HG02642 (cell line): ENCODE measurements around the gene SLC2A6.

Experiments used
- ATAC-seq: cut with Tn5 transposase; IDR thresholded peaks from one replicate; pipeline ENCODE4 v1.9.1; 2021; ENCODE audit warnings: mild to moderate bottlenecking; ENCODE audit not compliant: unreplicated experiment, poor library complexity

SLC2A6 gene

DNA sequence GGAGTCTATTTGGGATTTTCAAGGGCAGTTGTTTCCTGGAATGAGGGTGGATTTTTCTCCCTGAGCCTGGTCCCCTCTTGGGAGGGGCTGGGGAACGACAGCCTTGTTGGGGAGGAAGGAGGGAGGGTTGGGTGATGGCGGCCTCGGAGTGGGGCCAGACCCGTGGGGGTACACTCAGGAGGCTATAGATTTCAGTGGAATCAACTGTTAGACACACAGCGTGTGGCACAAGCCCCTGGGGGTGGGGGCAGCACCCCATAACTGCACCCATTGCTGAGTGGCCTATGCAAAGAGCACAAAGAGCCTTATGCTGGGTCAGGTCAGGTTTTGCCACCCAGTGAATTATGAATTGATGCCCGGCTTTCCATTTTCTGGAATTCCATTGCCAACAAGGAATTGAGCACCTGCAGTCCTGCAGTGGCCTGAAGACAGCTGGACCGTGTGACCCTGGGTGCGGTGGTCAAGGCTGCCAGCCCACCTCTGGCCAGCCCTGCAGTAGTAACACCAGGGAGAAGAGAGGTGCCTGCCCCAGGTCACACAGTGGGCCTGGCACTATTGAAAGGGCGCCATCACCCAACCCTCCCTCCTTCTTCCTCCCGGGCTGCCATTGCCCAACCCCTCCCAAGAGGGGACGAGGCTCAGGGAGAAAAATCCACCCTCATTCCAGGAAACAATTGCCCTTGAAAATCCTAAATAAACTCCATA, 37.5 kb upstream of the SLC2A6 start:
- no peak for ATAC-seq

DNA sequence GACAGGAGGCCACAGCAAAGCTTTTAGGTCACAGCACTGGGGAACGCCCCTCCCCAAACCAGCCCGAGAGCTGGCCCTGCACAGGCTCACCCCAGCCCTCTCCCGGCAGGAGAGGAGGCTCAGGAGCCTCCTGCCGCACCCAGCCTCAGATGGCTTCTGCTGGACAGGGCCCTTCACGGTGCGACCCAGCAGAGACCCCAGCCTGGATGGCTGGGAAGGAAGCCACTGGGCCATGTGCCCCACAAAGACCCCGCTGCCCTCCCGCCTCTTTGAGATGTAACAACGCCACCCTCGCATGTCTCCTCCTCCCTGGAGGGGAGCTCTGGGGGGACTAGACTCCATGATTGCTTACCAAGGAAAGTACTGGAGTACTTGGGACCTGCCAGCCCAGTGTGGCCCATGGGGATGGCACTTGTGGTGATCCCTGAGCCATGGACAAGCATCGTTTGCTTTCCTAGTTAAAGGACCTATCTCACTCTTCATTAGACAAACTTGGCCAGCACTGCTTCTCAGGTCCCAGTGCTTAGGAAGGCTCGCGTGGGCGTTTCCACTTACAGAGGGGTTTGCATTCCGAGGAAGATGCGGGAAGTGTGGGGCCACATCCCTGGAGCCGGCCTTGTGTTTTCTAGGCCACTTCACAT, 36.8 kb upstream of the SLC2A6 start:
- ATAC-seq, result no peak

DNA sequence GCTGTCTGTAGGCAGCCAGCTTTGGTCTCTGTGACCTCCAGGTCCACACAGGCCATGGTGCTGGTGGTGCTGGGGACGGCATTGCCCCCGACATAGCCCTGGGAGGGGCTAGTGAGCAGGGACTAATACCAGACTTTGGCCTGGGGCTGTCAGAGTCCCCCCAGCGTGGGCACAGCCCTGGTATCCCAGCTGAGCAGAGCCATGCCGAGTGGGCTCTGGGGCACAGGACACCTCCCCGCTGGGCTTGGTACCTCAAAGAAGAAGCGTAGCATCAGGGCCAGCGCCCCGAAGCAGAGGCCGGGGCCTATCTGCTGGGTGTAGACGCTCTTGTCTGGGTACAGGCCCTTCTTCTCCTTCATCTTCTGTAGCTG, 36.3 kb upstream of the SLC2A6 start:
- no peak for ATAC-seq

DNA sequence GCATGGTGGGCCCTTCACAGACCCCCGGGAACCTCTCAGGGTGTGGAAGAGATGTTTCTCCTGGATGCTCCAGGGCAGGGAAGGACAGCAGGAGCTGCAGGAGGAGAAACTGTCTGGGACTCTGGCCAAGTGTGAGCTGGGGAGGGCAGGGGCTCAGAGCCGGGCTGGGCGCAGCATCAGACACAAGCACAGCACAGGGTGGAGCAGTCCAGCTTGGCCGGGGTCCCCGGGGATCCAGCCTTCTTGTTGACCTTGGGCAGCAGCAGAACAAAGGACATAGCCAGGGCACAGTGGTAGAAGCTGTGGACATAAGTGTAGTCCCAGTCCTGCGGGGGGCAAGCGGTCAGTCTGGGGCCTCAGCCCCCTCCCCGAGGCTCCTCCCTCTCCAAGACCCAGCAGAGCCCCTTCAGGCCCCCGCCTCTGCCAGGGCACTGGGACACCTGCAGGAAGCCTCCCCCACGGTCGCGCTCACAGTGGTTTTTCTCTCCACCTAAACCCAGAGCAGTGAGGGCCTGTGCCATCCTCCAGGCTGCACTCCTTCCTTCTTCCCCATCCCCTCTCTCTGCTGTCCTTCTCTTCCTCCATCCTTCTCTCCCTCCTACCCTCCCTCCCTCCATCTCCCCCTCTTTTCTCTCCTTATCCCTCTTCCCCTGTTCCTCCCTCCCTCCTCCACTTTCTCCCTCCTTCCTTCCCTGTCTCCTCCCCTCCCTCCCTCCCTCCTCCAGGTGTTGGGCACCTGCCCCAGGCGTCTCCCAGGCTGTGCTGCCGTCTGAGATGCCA, 35.8 kb upstream of the SLC2A6 start:
- no peak for ATAC-seq

DNA sequence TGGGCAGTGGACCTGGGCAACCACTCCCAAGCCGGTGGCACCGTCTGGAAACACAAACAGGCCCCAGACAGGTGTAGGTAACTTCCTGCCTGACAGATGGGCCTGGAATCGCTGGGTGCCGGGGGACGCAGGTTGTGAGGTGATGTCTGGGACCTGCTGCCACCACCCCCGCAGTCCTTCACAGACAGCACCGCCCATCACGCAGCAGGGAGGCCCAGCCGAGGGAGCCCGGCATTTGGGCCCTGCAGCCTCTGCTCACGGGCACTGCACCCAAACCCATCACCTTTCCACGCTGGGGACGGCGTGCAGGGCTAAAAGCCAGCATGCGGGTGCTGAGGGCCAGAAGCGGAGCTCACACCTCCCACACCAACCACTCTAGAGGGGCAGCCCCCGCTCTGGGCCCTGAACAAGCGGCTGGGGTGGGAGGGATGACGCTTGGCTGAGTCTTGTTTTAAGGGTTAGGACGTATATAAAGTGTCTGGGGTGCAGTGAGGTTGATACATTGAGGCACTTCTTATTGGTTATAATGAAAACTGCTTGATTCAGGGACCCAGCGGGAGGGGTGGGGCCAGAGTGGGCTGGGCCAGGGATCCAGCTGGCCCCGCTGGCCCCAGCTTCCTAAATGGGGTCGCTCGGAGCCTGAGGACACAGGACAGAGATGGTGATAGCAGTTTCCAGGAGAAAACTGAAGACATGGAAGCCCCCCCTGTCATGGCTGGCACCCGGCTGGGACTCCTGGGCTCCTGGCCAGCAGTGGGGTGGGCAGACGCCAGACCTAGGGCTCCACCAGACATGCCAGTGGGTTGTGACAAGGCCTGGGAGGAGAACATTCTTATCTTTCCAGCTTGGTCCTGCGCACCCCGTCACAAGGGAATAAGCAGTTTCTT, 34.6 kb upstream of the SLC2A6 start:
- ATAC-seq, result no peak

DNA sequence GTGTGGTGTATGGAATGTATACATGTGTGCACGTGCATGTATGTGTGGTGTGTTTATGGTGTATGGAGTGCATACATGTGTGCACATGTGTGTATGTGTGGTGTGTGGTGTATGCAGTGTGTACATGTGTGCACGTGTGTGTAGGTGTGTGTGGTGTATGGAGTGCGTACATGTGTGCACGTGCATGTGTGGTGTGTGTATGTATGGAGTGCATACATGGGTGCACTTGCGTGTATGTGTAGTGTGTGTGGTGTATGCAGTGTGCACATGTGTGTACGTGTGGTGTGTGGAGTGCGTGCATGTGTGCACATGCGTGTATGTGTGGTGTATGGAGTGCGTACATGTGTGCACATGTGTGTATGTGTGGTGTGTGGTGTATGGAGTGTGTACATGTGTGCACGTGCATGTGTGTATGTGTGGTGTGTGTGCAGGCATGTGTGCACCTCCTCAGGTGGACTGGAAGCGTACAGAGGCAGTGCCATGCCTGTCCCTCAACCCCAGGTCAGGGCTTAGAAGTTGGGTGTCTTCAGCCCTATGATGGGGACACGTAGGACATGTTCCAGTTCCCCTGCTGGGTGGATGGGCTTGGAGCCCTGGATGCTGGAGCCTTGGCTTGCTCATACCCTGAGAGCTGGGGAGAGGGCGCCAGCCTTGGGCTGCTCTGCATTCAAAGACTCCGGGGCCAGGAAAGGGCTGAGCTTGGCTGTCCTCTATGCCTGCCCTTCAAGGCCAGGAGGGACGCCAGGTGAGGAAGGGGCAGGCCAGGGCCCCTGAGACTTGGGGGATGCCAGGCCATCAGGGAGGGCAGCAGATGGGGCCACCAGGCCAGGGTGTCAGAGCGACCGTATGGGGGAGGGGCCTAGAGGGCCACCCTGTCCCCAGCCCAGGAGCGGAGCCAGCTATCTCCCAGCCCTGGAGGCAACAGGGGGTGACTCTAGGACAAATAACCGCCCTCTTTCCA, 33.6 kb upstream of the SLC2A6 start:
- ATAC-seq, result no peak

DNA sequence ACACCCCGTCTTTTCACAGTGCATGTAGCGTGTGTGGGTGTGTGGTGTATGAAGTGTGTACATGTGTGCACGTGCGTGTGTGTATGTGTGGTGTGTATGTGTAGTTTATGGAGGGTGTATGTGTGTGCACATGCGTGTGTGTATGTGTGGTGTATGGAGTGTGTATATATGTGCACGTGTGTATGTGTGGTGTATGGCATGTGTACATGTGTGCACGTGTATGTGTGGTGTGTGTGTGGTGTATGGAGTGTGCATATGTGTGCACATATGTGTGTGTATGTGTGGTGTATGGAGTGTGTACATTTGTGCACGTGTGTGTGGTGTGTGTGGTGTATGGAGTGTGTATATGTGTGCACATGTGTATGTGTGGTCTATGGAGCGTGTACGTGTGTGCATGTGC, 32.7 kb upstream of the SLC2A6 start:
- no peak for ATAC-seq

DNA sequence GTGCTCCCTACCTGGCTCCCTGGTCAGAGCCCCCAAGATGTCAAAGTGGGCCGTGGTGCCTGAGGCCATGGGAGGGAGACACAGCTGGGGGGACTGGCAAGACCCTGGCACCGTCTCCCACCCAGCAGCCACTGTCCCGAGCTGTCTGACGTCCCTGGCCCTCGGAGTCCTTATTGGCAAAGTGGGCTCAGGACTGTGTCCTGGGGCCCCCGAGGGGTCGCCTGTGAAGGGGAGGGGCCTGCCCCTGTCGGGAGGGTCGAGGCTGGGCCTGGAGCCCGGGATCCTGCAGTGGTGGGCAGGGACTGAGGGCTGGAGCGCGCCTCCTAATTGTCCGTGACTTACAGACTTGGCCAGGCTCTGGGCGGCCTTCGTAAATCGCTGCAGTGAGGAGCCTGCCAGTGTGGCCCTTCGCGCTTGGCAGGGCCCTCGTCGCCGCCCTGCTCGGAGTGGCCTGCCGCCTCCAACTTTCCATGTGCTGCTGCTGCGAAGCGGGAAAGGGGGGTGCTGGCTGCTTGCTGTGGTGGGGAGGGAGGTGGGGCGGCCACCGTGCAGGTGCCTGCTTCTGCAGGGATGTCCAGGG, 32.1 kb upstream of the SLC2A6 start:
- ATAC-seq, result no peak

DNA sequence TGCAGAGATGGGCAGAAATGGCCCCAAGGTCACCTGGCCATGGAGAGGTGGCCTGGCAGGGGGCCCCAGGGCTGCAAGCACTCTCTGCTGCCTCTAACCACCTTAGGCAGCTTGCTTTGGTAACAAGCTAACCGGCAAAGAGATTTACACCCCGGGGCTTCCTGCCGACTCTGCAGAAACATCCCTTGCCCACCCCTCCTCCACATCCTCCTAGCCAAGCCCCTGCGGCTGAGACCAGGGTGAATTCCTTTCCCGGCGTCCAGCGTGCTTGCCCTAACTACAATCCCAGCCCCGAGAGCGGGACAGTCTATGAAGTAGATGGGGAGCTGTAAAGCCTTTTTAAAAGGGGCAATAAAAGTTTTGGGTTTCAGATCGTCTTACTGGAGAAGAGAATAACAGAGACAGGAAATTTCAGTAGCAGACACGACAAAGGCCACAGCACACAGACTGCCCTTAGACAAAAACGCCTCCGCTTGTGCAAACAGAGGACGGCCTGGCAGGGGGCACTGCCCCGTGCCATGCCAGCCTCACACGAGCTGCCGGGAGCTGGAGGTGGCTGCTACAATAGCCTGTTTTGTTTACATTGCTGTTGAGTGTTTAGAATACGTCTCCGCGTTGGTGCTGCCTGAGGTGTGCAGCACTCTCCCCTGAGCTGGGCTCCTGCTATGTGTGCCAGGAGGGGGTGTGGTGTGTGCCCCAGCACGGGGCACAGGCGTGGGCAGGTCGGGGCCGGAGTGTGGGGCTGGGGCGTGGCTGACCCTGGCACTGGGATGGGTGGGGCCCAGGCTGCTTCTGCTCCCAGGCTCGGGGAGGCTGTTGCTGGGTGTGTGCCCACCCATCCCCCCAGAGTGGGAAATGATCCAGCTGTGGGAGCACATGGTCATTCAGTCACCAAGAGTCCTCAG, 30.5 kb upstream of the SLC2A6 start:
- ATAC-seq, result no peak

DNA sequence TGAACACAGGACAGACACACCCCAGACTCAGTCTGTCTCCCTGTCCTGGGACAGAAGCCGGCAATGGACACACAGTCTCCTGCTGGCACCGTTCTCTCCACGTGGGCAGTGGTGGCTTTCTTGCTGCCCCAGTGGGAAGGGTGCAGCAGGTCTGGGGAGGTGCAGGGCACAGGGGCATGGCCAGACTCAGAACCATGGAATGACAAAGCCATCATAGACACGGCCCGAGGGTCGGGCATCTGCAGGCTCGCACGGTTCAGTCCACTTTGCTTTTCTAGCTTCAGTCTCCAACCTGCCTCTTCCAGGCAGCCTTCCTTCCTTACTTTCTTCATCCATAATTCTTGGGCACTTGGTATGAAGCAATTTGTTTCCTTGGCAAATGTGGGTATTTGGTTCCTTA, 29.1 kb upstream of the SLC2A6 start:
- ATAC-seq, result no peak

DNA sequence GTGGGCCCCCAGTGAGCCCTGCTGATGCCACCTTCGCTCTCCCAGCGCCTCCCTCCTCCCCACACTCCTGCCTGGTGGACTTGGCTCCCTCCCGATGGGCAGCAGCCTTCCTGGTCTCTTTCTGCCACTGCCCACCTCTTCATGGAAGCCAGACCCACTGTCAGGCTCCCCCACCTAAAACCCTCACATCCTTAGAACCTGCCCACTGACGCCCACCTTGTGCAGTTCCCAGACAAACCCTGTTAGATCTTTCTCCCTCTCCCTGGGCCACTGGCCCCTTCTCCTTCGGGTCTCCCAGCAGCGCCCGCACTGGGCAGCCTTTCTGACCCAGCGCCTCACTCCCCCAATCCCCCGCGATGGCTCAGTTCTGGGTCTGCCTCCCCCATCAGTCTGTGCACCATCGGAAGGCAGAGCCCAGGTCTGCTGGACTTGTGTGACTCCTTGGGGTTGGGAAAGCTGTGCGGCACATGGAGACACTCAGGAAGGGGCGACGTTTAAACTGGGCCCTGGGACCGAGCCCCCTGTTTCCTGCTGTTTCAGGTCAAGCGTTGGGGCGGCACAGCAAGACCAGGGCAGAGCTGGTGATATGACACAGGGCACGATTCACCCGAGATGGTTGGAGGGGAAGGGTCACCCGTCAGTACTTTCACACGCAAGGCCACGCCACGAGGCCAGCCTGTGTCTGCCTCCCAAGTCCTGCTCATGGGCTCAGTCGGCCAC, 28.5 kb upstream of the SLC2A6 start:
- no peak for ATAC-seq

DNA sequence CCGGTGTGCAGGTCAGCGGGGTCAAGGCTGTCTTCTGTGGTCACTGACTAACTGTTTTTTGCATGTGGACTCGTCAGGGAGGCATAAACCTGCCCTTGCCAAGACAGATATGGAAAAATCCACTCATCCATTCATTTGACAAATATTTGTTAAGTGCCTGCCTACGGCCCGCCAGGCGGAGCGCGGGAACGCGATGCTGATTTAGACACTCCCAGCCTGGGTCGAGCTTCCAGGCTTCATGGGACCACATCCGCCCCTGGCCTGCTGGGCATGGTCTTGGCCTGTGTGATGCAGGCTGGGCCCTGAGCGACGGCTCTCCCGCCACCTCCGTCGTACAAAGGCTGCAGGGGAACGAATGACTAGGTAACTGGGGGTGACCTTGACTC, 27.7 kb upstream of the SLC2A6 start:
- ATAC-seq, result no peak

DNA sequence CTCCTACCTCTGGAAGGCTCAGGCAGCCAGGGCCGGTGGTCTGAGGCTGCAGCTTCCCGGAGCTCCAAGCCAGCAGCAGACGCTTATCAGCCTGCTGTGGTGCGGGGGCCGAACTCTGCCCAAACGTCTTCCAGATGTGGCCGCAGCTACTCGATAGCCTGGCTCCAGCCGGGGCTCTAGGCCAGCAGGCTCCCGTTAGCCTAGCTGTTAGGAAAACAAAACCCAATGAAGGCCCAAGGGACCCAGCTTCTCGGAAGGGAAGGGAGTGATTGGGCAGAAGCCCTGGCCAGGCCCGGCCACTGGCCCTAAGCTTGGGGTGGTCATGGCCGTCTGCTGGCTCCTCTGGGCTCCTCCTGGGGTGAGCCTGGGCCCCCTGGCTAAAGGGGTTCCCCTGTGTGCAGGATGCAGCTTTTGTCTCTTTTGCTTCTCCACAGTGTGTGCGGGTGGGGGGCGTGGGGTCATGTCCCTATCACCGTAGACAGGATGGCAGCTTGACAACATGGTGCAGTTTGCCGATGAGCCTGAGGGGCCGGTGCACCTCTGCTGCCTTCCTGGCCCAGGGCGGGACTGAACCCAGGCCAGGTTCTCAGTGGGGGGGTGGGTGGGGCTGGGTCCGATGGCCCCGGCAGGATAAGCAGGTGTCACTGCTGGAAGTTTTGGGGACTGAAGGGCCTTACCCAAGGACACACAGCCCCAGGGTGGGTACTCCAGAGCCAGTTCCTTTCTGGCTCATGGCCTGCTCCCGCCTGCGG, 27.2 kb upstream of the SLC2A6 start:
- ATAC-seq, result no peak

DNA sequence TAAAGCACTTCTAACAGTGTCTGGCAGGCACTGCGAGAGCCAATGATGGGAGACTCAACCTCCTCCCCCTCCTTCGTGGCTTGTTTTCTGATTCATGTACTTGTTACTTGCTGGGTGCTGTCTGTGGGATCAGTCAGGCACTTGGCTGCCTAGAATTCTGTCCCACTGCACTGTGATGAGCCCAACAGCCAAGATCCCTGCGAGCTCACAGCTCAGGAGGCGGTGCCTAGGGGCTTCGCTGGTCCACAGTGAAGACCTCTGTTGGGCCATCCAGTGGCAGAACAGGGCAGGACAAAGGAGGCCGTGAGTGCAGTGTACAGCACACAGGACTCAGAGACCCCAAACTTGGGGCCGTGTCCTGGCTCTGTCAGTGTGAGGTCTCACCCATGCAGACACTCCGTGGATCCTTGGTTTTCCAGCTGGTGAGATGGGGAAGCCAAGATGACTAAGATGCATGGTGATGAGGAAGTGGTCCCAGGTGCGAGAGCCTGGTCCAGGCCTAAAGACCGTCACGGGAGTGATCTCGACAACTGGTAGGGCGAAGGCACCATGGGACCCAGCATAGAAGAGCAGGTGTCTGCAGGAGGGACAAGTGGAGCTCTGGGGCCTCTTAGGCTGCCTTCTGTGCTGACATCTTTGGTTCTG, 26.4 kb upstream of the SLC2A6 start:
- ATAC-seq, result no peak

DNA sequence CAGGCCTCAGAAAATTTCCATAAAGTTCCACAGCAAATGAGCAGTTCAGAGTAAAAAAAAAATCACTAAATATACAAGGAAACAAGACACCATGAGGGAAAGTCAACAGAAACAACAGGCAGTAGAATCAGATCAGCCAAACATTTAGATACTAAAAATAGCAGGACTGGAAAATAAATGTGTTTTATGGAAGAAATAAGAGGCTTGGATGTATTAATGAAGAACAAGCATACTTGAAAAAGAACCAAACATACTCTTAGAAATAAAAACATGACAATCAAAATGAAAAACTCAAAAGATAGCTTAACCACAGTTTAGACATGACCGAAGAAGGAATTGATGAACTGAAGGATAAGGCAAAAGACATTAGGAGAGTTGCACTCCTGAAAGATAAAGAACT, 23.2 kb upstream of the SLC2A6 start:
- no peak for ATAC-seq

DNA sequence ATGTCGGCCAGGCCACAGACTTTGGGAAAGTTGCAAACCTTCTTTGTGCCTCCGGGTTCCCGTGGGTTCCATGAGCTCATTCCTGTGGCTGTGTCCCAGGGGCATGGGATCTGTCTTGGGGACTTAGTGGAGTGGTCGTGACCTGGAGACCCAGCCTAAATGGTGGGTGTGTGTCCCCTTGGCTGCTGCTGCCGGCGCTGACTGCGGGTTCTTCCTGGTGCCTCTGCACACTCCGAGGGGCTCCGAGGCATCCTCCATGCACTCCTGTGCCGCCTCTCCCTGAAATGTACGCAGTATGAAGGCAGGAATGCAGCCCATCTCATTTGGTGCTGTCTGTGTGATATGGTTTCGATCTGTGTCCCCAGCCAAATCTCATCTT, 21.0 kb upstream of the SLC2A6 start:
- ATAC-seq, result no peak
